Smooth muscle cell (in vitro differentiated cells): ENCODE results near the gene KIF1C. TPM values are rescaled to one million over a fixed set of nuclear protein-coding genes. Genes with fewer than 3 reads are reported as not detected.

Source experiments
- DNase-seq: peaks from one replicate; lab custom pipeline; 2025; ENCODE audit not compliant: unreplicated experiment; lab: John Stamatoyannopoulos, UW
- H2AFZ ChIP-seq: fragments of 200-600 bp; sonication (generic); 2 replicates; pipeline ENCODE4 v1.6.0; 2016; ENCODE audit warnings: antibody characterized with exemption, low read depth, mild to moderate bottlenecking
- H3F3A ChIP-seq: fragments of 200-600 bp; sonication (generic); 2 replicates; pipeline ENCODE4 v1.6.0; 2017; ENCODE audit warnings: antibody characterized with exemption, low read depth
- H3K27ac ChIP-seq: fragments of 200-600 bp; sonication (generic); 2 replicates; pipeline ENCODE4 v1.5.1; 2016; ENCODE audit warnings: low read depth, mild to moderate bottlenecking
- H3K27me3 ChIP-seq: fragments of 200-600 bp; sonication (generic); 2 replicates; pipeline ENCODE4 v1.6.1; 2016; ENCODE audit warnings: low read depth, mild to moderate bottlenecking
- H3K36me3 ChIP-seq: fragments of 200-600 bp; sonication (generic); 2 replicates; pipeline ENCODE4 v1.5.1; 2016; ENCODE audit warnings: low read depth
- H3K4me1 ChIP-seq: fragments of 200-600 bp; sonication (generic); 2 replicates; pipeline ENCODE4 v1.5.1; 2016; ENCODE audit warnings: low read depth
- H3K4me2 ChIP-seq: fragments of 200-600 bp; sonication (generic); 2 replicates; pipeline ENCODE4 v1.6.0; 2016; ENCODE audit warnings: mild to moderate bottlenecking
- H3K4me3 ChIP-seq: fragments of 200-600 bp; sonication (generic); 2 replicates; pipeline ENCODE4 v1.5.1; 2016; ENCODE audit warnings: mild to moderate bottlenecking
- H3K79me2 ChIP-seq: fragments of 200-600 bp; sonication (generic); 2 replicates; pipeline ENCODE4 v1.6.0; 2016; ENCODE audit warnings: low read depth, mild to moderate bottlenecking
- H3K9ac ChIP-seq: fragments of 200-600 bp; sonication (generic); 2 replicates; pipeline ENCODE4 v1.6.0; 2016; ENCODE audit warnings: low read depth
- H3K9me3 ChIP-seq: fragments of 200-600 bp; sonication (generic); replicated peaks from 2 replicates; pipeline ENCODE4 v1.5.1; 2016; ENCODE audit warnings: low read depth
- H4K20me1 ChIP-seq: fragments of 200-600 bp; sonication (generic); 2 replicates; pipeline ENCODE4 v1.6.0; 2016; ENCODE audit warnings: low read depth
- CTCF ChIP-seq: fragments of 200-600 bp; sonication (generic); IDR thresholded peaks from 2 replicates; pipeline ENCODE4 v1.5.1; 2017; ENCODE audit warnings: borderline replicate concordance, mild to moderate bottlenecking, antibody characterized with exemption; ENCODE audit not compliant: insufficient read depth, poor library complexity, severe bottlenecking
- WGBS: methylation state at CpG from one replicate; pipeline ENCODE4 v1.1.7; 2016; ENCODE audit warnings: low lambda C conversion rate; 5-methylcytosine and 5-hydroxymethylcytosine counted together
- polyA plus RNA-seq: library from polyadenylated mRNA; unstranded; fragments of >200 nt; fragmentation: Nextera tagmentation; extraction: Ambion mirVana; gene quantifications from 2 replicates; pipeline ENCODE4 v1.2.1, GENCODE V29; 2016
- total RNA-seq: library from RNA; depleted of rRNA; stranded (reverse); fragments of >200 nt; gene quantifications from 2 replicates; pipeline ENCODE4 v1.2.3, GENCODE V29; 2014

KIF1C gene
- total and polyA plus RNA-seq, 2 experiments from 2014 or later, result 20.9 to 36.2 TPM

GRCh38 chr17:4965311-4965986 is 32.3 kb upstream of the KIF1C start:
- Histone ChIP-seq H3K79me2 (peaks cover 33% of the 10 kb centered on the region), H3F3A (peaks cover 11% of the 10 kb centered on the region), H4K20me1 (peaks cover 12% of the 10 kb centered on the region), H3K27ac (peak overlapping the region; percentile 94), H3K36me3 (no peaks in the 10 kb centered on the region), H3K4me3 (no peak overlapping the region), H3K9ac (no peak overlapping the region), H3K4me2 (peak overlapping the region; percentile 97), H3K4me1 (peaks cover 9% of the 10 kb centered on the region), H3K9me3 (no peaks in the 10 kb centered on the region), H2AFZ (no peak overlapping the region), H3K27me3 (no peaks in the 10 kb centered on the region)
- no peak for TF ChIP-seq CTCF
- DNase-seq, result no peak
- WGBS, result 98% methylated on average over 15 of the region's 15 CpGs

DNA sequence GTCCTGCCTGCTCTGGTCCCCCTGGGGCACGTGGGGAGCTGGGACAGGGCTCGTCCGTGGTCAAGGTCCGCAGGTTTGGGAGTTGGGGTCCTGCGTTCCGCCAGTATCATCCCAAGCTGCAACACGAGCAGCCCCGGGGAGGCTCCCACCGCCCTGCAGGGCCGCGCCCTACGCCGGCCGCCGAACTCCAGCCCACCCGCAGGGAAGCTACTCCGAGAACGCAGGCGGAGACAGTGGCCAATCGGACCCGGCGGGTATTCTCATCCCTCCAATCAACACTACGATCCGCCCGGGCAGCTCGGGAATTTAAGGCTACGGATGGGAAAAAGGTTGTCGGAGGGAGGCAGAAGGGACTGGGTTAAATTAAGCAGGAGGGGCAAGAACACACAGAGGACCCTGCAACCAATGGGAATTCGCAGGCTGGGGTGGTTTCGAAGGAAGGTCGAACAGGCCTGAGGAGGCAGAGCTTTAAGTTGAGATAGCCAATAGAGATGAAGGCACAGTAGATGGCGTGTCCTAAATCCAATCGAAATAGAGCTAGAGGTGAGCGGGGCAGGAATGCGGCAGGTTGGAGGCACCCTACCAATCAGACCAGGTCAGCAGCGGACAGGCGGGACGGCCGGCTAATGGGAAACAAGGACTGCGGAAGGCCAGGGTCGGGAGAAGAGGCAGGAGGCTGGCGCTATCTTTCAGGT is 30.8 kb upstream of the KIF1C start:
- no peak for TF ChIP-seq CTCF
- DNase-seq, result peak; percentile 85
- Histone ChIP-seq H3K4me2 (peak overlapping the region; percentile 97), H3K36me3 (no peaks in the 10 kb centered on the region), H3F3A (peaks cover 11% of the 10 kb centered on the region), H3K27ac (peak overlapping the region; percentile 95), H3K9ac (peak overlapping the region; percentile 86), H3K79me2 (peaks cover 46% of the 10 kb centered on the region), H3K4me3 (peak overlapping the region; percentile 60), H2AFZ (no peak overlapping the region), H3K27me3 (no peaks in the 10 kb centered on the region), H4K20me1 (peaks cover 26% of the 10 kb centered on the region), H3K4me1 (peaks cover 9% of the 10 kb centered on the region), H3K9me3 (no peaks in the 10 kb centered on the region)
- 1% methylated on average over 42 of the region's 42 CpGs for WGBS

- H3K4me3 ChIP-seq, result peak within 1 kb of the TSS; percentile 60
- H3K79me2 ChIP-seq, result peaks cover 50% of the 10 kb centered on the region
- H2AFZ ChIP-seq, result peak within 1 kb of the TSS; percentile 27
- H3K9ac ChIP-seq, result peak within 1 kb of the TSS; percentile 86
- no peak for TF ChIP-seq CTCF
- 1% methylated on average over 66 of the region's 66 CpGs for WGBS
- H3K9me3 ChIP-seq, result no peaks in the 10 kb centered on the region
- H4K20me1 ChIP-seq, result peaks cover 34% of the 10 kb centered on the region
- peak; percentile 98 for DNase-seq
- peaks cover 9% of the 10 kb centered on the region for H3K4me1 ChIP-seq
- peaks cover 11% of the 10 kb centered on the region for H3F3A ChIP-seq
- H3K27ac ChIP-seq, result peak within 1 kb of the TSS; percentile 95
- no peaks in the 10 kb centered on the region for H3K27me3 ChIP-seq
- H3K36me3 ChIP-seq, result no peaks in the 10 kb centered on the region
- H3K4me2 ChIP-seq, result peak within 1 kb of the TSS; percentile 97
Observed at GRCh38 chr17:4967539-4968485, 29.9 kb upstream of the KIF1C start, which contains the start of gene SPAG7. SPAG7 (minus strand) TSS chr17:4967817; CDS start chr17:4967804, 13 bp downstream.
